Kidney epithelial cell (primary cell): Measurements from ENCODE around the gene LARP1. TPM values are rescaled to one million over a fixed set of nuclear protein-coding genes. Genes with fewer than 3 reads are reported as not detected.

Experiments used
- DNase-seq: peaks from one replicate; pipeline ENCODE4 v3.0.0-alpha.2; 2010; ENCODE audit warnings: low read depth
- H3K27me3 ChIP-seq: 2 replicates; pipeline ENCODE4 v1.6.0; 2011; ENCODE audit warnings: low read length; ENCODE audit not compliant: control insufficient read depth, insufficient read depth
- H3K36me3 ChIP-seq: 2 replicates; pipeline ENCODE4 v1.5.1; 2011; ENCODE audit warnings: low read length; ENCODE audit not compliant: control insufficient read depth, insufficient read depth
- H3K4me3 ChIP-seq: 2 replicates; pipeline ENCODE4 v1.5.1; 2011; ENCODE audit warnings: low read depth, mild to moderate bottlenecking, control low read depth, low read length
- total RNA-seq: library from RNA; depleted of rRNA; stranded (reverse); fragments of >200 nt; gene quantifications from 2 replicates; pipeline ENCODE4 v1.2.3, GENCODE V29; 2015
- TF ChIP-seq, protein P1 (sequence below): IDR thresholded peaks from 2 replicates; pipeline ENCODE4 v1.5.1; 2011; ENCODE audit warnings: mild to moderate bottlenecking, moderate library complexity, low read length, control low read depth, inconsistent platforms; ENCODE audit not compliant: insufficient read depth, poor library complexity, severe bottlenecking

Gene LARP1
- total RNA-seq, 1 donor from 2014 or later = 142 TPM

DNA sequence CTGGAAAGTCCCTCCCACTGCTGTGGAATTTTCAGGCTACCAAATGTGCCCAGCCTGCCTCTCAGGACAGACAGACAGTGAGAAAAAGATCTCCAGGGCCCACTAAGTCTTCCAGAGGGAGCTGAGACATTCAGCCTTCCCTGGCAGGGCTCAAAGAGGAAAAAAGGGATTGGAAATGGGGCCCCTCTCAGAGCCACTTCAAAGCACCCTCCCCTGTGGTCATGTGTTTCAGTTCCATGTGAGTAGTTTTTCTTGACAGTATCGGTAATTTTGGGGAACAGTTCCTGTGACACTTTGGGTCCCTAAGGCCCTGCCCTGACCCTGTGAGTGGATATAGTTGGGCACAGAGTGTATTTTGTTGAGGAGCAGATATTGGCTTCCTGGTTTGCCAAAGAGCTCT lies 25.0 kb downstream of the LARP1 start:
- Histone ChIP-seq H3K4me3 (no peak overlapping the region), H3K36me3 (no peaks in the 10 kb centered on the region), H3K27me3 (no peaks in the 10 kb centered on the region)
- TF ChIP-seq, protein P1, sequence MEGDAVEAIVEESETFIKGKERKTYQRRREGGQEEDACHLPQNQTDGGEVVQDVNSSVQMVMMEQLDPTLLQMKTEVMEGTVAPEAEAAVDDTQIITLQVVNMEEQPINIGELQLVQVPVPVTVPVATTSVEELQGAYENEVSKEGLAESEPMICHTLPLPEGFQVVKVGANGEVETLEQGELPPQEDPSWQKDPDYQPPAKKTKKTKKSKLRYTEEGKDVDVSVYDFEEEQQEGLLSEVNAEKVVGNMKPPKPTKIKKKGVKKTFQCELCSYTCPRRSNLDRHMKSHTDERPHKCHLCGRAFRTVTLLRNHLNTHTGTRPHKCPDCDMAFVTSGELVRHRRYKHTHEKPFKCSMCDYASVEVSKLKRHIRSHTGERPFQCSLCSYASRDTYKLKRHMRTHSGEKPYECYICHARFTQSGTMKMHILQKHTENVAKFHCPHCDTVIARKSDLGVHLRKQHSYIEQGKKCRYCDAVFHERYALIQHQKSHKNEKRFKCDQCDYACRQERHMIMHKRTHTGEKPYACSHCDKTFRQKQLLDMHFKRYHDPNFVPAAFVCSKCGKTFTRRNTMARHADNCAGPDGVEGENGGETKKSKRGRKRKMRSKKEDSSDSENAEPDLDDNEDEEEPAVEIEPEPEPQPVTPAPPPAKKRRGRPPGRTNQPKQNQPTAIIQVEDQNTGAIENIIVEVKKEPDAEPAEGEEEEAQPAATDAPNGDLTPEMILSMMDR = no peak
- no peak for DNase-seq

DNA sequence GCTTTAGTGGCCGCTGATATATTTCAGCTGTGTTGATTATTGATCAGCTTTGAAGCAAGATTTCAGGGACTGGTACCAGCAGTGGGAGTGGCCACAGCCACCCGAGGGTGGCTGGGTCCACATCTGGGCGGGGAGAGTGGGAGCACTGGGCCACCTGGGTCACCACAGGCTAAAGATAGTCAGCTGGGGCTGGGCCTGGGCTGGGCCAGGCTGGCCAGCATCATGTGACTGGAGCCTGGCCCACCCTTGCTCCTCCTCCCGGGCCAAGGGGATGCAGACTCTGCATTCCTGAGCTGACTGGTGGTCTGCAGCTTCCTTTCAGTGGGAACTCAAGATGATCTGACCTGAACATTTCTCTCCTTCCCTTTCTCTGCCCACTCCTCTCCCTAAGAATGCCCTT lies 27.1 kb downstream of the LARP1 start:
- DNase-seq = no peak
- Histone ChIP-seq H3K27me3 (no peaks in the 10 kb centered on the region), H3K4me3 (no peak overlapping the region), H3K36me3 (no peaks in the 10 kb centered on the region)
- TF ChIP-seq, protein P1 = no peak

DNA sequence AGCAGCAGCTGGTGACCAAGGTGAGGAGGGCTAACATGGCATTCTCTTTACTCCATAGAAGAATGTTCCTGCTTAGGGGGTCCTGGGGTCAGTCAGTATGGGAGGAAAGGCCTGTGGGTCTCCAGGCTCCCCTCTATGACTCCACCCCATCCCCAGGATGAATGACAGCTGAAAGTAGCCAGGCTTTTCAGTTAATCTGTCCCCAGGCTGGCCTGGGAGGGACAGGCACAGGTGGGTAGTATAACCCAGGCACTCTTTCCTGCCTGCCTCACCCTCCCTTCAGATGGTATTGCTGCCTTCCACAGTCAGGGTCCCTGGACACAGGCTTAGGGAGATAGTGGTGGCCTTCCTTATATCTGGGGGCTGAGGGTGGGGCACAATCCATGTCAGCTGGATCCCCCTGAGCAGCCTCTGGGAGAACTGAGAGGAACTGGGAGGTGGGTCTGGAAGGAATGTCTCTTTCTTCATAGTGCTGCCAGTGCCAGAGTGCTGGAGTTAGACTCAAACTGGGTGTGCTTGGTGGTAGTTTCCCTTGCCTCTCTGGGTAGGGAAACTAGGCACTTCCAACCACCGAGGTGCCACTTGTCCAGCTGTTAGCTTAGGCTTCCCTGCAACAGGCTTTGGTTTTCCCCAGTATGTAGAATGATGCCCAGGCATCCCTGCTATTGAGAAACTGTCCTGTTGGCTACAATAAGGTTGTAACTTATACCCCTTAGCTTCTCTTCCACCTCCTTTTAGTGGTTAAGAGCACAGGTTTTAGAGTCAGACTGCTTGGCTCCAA lies 27.8 kb downstream of the LARP1 start:
- H3K27me3 ChIP-seq = no peaks in the 10 kb centered on the region
- no peak overlapping the region for H3K4me3 ChIP-seq
- no peaks in the 10 kb centered on the region for H3K36me3 ChIP-seq
- TF ChIP-seq, protein P1 = no peak
- DNase-seq = no peak

DNA sequence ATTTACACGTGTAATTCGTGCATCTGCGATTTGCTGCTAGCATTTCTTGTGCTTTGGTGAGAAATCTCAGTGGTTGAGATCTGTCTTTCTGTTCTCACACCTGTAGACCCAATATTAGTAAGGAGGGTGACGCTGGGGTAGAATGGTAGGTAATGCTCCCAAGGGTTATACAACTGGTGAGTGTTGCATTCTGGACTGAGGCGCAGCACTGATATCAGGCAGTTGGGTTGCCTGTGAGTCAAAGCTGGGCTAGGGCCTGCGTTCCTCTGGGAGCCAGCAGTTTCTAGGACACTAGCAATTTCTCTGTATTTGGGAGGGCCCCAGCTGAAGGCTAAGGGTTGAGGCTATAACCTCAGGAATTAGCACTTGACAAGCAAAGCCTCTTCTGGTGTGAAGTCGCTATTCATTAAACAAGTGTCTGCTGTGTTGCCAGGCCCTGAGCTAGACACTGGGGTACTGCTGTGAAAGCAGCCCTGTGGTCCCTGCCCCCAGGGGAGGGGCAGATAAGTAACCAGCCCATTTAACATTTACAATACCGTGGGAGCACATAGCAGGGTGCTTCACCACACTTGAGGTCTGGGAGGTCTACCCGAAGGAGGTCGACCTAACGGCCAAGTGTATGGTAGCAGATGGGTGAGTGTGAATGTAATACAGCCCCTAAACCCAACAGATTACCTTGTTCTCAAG lies 28.7 kb downstream of the LARP1 start:
- H3K4me3 ChIP-seq = no peak overlapping the region
- no peaks in the 10 kb centered on the region for H3K36me3 ChIP-seq
- TF ChIP-seq, protein P1 = no peak
- H3K27me3 ChIP-seq = no peaks in the 10 kb centered on the region
- no peak for DNase-seq

DNA sequence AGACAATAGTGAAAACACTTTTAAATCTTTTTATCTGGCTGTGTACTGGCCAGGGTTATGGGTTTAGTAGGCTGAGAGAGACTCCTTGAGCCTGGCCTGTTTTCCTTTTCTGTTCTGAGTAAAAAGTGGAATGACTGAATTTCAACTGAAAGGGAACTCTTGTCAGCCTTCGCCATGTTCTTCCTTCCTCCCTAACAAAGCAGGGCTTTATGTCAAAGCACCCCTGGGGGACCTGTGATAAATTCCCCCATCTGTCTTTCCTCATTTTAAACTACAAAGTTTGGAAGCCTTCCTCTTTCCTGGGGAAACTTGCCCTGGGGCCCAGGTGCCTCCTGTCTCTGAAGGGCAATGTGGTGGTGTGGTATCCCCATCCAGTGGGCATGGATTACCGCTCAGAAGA lies 29.7 kb downstream of the LARP1 start:
- TF ChIP-seq, protein P1 = no peak
- Histone ChIP-seq H3K36me3 (no peaks in the 10 kb centered on the region), H3K27me3 (no peaks in the 10 kb centered on the region), H3K4me3 (no peak overlapping the region)
- DNase-seq = no peak

DNA sequence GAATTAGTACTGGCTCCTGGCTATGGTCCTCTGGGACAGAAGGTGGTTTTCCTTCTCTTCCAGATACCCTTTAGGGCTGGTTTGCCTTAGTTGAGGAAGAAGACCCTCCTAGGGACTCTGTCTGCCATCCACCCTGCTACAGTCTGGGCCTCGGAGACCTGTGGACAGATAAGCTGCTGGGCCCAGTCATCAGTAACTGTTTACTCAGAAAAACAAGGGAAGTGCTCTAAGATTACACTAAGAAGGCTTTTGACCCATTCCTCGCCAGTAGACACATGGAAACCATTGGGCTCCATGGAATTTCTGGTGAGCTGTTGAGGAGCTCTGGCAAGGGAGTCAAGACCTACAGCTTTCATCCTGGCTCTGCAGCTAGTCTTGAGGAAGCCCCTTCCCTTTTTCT lies 31.2 kb downstream of the LARP1 start:
- DNase-seq = no peak
- Histone ChIP-seq H3K4me3 (no peak overlapping the region), H3K36me3 (no peaks in the 10 kb centered on the region), H3K27me3 (no peaks in the 10 kb centered on the region)
- TF ChIP-seq, protein P1 = no peak
